ENCODE measurements around the gene TMEM234. TPM values are rescaled to one million over a fixed set of nuclear protein-coding genes. Genes with fewer than 3 reads are reported as not detected.

Gene TMEM234
- total and polyA plus RNA-seq, 2 donors from 2014 or later: 20.5 to 39.4 TPM

GRCh38 chr1:32246888-32247273 is 24.7 kb upstream of the TMEM234 start, which contains the start of gene FAM167B:
Gene FAM167B (plus strand): TSS chr1:32247222. CDS start chr1:32247422, 200 bp downstream.
- FAIRE-seq (no peak), DNase-seq (peak in 2 of 5 donors; percentile 68 to 79)
- Histone ChIP-seq H3K4me3 (ENCODE audit: low read length in 3 of 3) (peak within 1 kb of the TSS in 2 of 3 donors; percentile 12 to 44), H3K27me3 (ENCODE audit: control insufficient read depth, insufficient read depth, low read length) (no peaks in the 10 kb centered on the region), H3K9ac (ENCODE audit: low read length in 3 of 3) (peak within 1 kb of the TSS in 1 of 3 donors; percentile 69), H3K27ac (ENCODE audit: low read depth in 2 of 2, low read length in 2 of 2) (peak within 1 kb of the TSS; percentile 86 to 89), H3K9me3 (ENCODE audit: control insufficient read depth in 2 of 3, insufficient read depth in 1 of 3, low read length in 3 of 3) (no peaks in the 10 kb centered on the region), H3K36me3 (ENCODE audit: control insufficient read depth in 2 of 3, insufficient read depth in 3 of 3, low read length in 3 of 3) (no peaks in the 10 kb centered on the region), H3K4me1 (ENCODE audit: control insufficient read depth in 2 of 3, insufficient read depth in 2 of 3, low read depth in 1 of 3, low read length in 3 of 3) (peaks cover 0 to 22% (median 9%) of the 10 kb centered on the region in 3 donors)
- TF ChIP-seq CTCF (IDR thresholded peaks at IDR 0.05; ENCODE audit: borderline replicate concordance, extremely low read depth, insufficient read depth): no peak
- intact Hi-C loops (cut with DNase I): no loop called here

GRCh38 chr1:32242341-32242851 is 20.2 kb upstream of the TMEM234 start:
- peak overlapping the region in 2 of 3 donors; percentile 16 to 22 for H3K9ac ChIP-seq (ENCODE audit: low read length in 3 of 3)
- H3K27me3 ChIP-seq (ENCODE audit: control insufficient read depth, insufficient read depth, low read length): no peaks in the 10 kb centered on the region
- no peaks in the 10 kb centered on the region for H3K36me3 ChIP-seq (ENCODE audit: control insufficient read depth in 2 of 3, insufficient read depth in 3 of 3, low read length in 3 of 3)
- FAIRE-seq: no peak
- no peaks in the 10 kb centered on the region for H3K9me3 ChIP-seq (ENCODE audit: control insufficient read depth in 2 of 3, insufficient read depth in 1 of 3, low read length in 3 of 3)
- H3K4me3 ChIP-seq (ENCODE audit: low read length in 3 of 3): no peak overlapping the region
- peak in 2 of 5 donors; percentile 22 to 58 for DNase-seq
- H3K27ac ChIP-seq (ENCODE audit: low read depth in 2 of 2, low read length in 2 of 2): peak overlapping the region in 1 of 2 donors; percentile 23
- H3K4me1 ChIP-seq (ENCODE audit: control insufficient read depth in 2 of 3, insufficient read depth in 2 of 3, low read depth in 1 of 3, low read length in 3 of 3): peaks cover 0 to 11% (median 0%) of the 10 kb centered on the region in 3 donors
- no peak for TF ChIP-seq CTCF (IDR thresholded peaks at IDR 0.05; ENCODE audit: borderline replicate concordance, extremely low read depth, insufficient read depth)
- intact Hi-C loops (cut with DNase I): no loop called here

- FAIRE-seq (no peak), DNase-seq (peak; percentile 81 to 91 (median 88))
- intact Hi-C loops (cut with DNase I): no loop called here
- H3K9me3 ChIP-seq (ENCODE audit: control insufficient read depth in 2 of 3, insufficient read depth in 1 of 3, low read length in 3 of 3): no peaks in the 10 kb centered on the region
- H3K9ac ChIP-seq (ENCODE audit: low read length in 3 of 3): peak overlapping the region; percentile 39 to 90 (median 84)
- H3K27ac ChIP-seq (ENCODE audit: low read depth in 2 of 2, low read length in 2 of 2): peak overlapping the region; percentile 82 to 91
- no peaks in the 10 kb centered on the region for H3K36me3 ChIP-seq (ENCODE audit: control insufficient read depth in 2 of 3, insufficient read depth in 3 of 3, low read length in 3 of 3)
- TF ChIP-seq CTCF (IDR thresholded peaks at IDR 0.05; ENCODE audit: borderline replicate concordance, extremely low read depth, insufficient read depth): no peak
- peaks cover 0 to 7% (median 0%) of the 10 kb centered on the region in 3 donors for H3K4me1 ChIP-seq (ENCODE audit: control insufficient read depth in 2 of 3, insufficient read depth in 2 of 3, low read depth in 1 of 3, low read length in 3 of 3)
- H3K27me3 ChIP-seq (ENCODE audit: control insufficient read depth, insufficient read depth, low read length): no peaks in the 10 kb centered on the region
- H3K4me3 ChIP-seq (ENCODE audit: low read length in 3 of 3): peak overlapping the region; percentile 63 to 81 (median 67)
These were observed 19.0 kb upstream of the TMEM234 start for GRCh38 chr1:32241001-32241763.
